Calu3 (cell line): Measurements from ENCODE around the gene AGAP3. TPM values are rescaled to one million over a fixed set of nuclear protein-coding genes. Genes with fewer than 3 reads are reported as not detected.

Source experiments
- BruUV-seq: library from RNA; stranded (reverse); fragments of 400-500 nt; replicated peaks from 2 replicates; lab custom pipeline; 2021; lab: Mats Ljungman, UMichigan
- CTCF ChIA-PET: fragments of 300-600 bp; sonication (Branson Sonifier 250); formaldehyde crosslinking; loops from one replicate; lab custom pipeline; 2022; ENCODE audit warnings: antibody characterized with exemption; lab: Charles Lee
- DNase-seq: peaks from one replicate; pipeline ENCODE4 v3.0.0; 2022
- H3K27ac Mint-ChIP-seq: one replicate; pipeline ENCODE4 v1.8.0; 2022; ENCODE audit warnings: mixed read lengths; ENCODE audit not compliant: unreplicated experiment
- H3K27me3 Mint-ChIP-seq: one replicate; pipeline ENCODE4 v1.8.0; 2022; ENCODE audit warnings: mixed read lengths; ENCODE audit not compliant: unreplicated experiment
- H3K36me3 Mint-ChIP-seq: one replicate; pipeline ENCODE4 v1.8.0; 2022; ENCODE audit warnings: mild to moderate bottlenecking, moderate library complexity, mixed read lengths; ENCODE audit not compliant: insufficient read depth, unreplicated experiment
- H3K4me1 Mint-ChIP-seq: one replicate; pipeline ENCODE4 v1.8.0; 2022; ENCODE audit warnings: mild to moderate bottlenecking, low read depth, mixed read lengths; ENCODE audit not compliant: unreplicated experiment
- H3K4me3 Mint-ChIP-seq: one replicate; pipeline ENCODE4 v1.8.0; 2022; ENCODE audit warnings: mild to moderate bottlenecking, low read depth, moderate library complexity, mixed read lengths; ENCODE audit not compliant: unreplicated experiment
- H3K9me3 Mint-ChIP-seq: one replicate; pipeline ENCODE4 v1.8.0; 2022; ENCODE audit warnings: low read depth, mixed read lengths; ENCODE audit not compliant: unreplicated experiment
- CTCF ChIP-seq: fragments of 200-600 bp; IDR thresholded peaks from one replicate; pipeline ENCODE4 v1.8.0; 2022; ENCODE audit warnings: antibody characterized with exemption; ENCODE audit not compliant: unreplicated experiment
- intact Hi-C: fragments of 100-400 bp; cut with micrococcal nuclease; formaldehyde crosslinking; loops from one replicate; pipeline ENCODE4 v1.10.0; 2022; ENCODE audit not compliant: unreplicated experiment
- total RNA-seq: library from RNA; stranded (reverse); gene quantifications from 2 replicates; pipeline ENCODE4 v1.2.3, GENCODE V29; 2022

AGAP3 gene
- total RNA-seq, 1 experiment from 2014 or later = 73.4 TPM

GRCh38 chr7:151187409-151188251, 101.4 kb downstream of the AGAP3 start:
- CTCF ChIA-PET = no interaction called here
- intact Hi-C loops = no loop called here
- BruUV-seq = no TSS peak
- Mint-ChIP-seq H3K27me3 (peaks cover 62% of the 10 kb centered on the region), H3K9me3 (no peaks in the 10 kb centered on the region), H3K4me1 (no peaks in the 10 kb centered on the region), H3K4me3 (no peak overlapping the region), H3K36me3 (no peaks in the 10 kb centered on the region), H3K27ac (no peak overlapping the region)
- no peak for DNase-seq
- TF ChIP-seq CTCF = no peak

GRCh38 chr7:151188252-151188542, 101.9 kb downstream of the AGAP3 start:
- DNase-seq = no peak
- no TSS peak for BruUV-seq
- Mint-ChIP-seq H3K9me3 (no peaks in the 10 kb centered on the region), H3K4me1 (no peaks in the 10 kb centered on the region), H3K36me3 (no peaks in the 10 kb centered on the region), H3K27me3 (peaks cover 56% of the 10 kb centered on the region), H3K4me3 (no peak overlapping the region), H3K27ac (no peak overlapping the region)
- intact Hi-C loops = no loop called here
- CTCF ChIA-PET = no interaction called here
- no peak for TF ChIP-seq CTCF

GRCh38 chr7:151189038-151189437, 102.8 kb downstream of the AGAP3 start:
- BruUV-seq = no TSS peak
- Mint-ChIP-seq H3K27me3 (peaks cover 54% of the 10 kb centered on the region), H3K4me1 (no peaks in the 10 kb centered on the region), H3K27ac (no peak overlapping the region), H3K9me3 (no peaks in the 10 kb centered on the region), H3K36me3 (no peaks in the 10 kb centered on the region), H3K4me3 (no peak overlapping the region)
- DNase-seq = no peak
- no peak for TF ChIP-seq CTCF
- CTCF ChIA-PET = no interaction called here
- intact Hi-C loops = no loop called here

GRCh38 chr7:151191544-151191943, 105.3 kb downstream of the AGAP3 start:
- Mint-ChIP-seq H3K4me3 (no peak overlapping the region), H3K4me1 (no peaks in the 10 kb centered on the region), H3K9me3 (no peaks in the 10 kb centered on the region), H3K27me3 (peaks cover 51% of the 10 kb centered on the region), H3K27ac (no peak overlapping the region), H3K36me3 (peaks cover 7% of the 10 kb centered on the region)
- intact Hi-C loops = no loop called here
- BruUV-seq = no TSS peak
- CTCF ChIA-PET = no interaction called here
- no peak for DNase-seq
- no peak for TF ChIP-seq CTCF
